Neural progenitor cell (in vitro differentiated cells): ENCODE measurements around the gene ZSCAN32. TPM values are rescaled to one million over a fixed set of nuclear protein-coding genes. Genes with fewer than 3 reads are reported as not detected.

ENCODE experiments used
- DNase-seq: peaks from one replicate; pipeline ENCODE4 v3.0.0-alpha.2; 2016; ENCODE audit warnings: low spot score
- H2AFZ ChIP-seq: fragments of 200-600 bp; sonication (generic); replicated peaks from 2 replicates; pipeline ENCODE4 v1.6.1; 2016; ENCODE audit warnings: antibody characterized with exemption
- H3F3A ChIP-seq: fragments of 200-600 bp; sonication (generic); 2 replicates; pipeline ENCODE4 v1.6.1; 2016; ENCODE audit warnings: antibody characterized with exemption, low read depth
- H3K27ac ChIP-seq: fragments of 200-600 bp; sonication (generic); 2 replicates; pipeline ENCODE4 v1.5.1; 2016; ENCODE audit warnings: mild to moderate bottlenecking
- H3K27me3 ChIP-seq: fragments of 200-600 bp; sonication (generic); 2 replicates; pipeline ENCODE4 v1.6.1; 2016; ENCODE audit warnings: mild to moderate bottlenecking, moderate library complexity
- H3K36me3 ChIP-seq: fragments of 200-600 bp; sonication (generic); 2 replicates; pipeline ENCODE4 v1.5.1; 2016
- H3K4me1 ChIP-seq: fragments of 200-600 bp; sonication (generic); 2 replicates; pipeline ENCODE4 v1.6.1; 2016; ENCODE audit warnings: mixed run types
- H3K4me2 ChIP-seq: fragments of 200-600 bp; sonication (generic); 2 replicates; pipeline ENCODE4 v1.6.1; 2016
- H3K4me3 ChIP-seq: fragments of 200-600 bp; sonication (generic); 2 replicates; pipeline ENCODE4 v1.5.1; 2016
- H3K79me2 ChIP-seq: fragments of 200-600 bp; sonication (generic); 2 replicates; pipeline ENCODE4 v1.6.1; 2016; ENCODE audit warnings: low read depth
- H3K9ac ChIP-seq: fragments of 200-600 bp; sonication (generic); 2 replicates; pipeline ENCODE4 v1.6.1; 2016
- H3K9me3 ChIP-seq: fragments of 200-600 bp; sonication (generic); 2 replicates; pipeline ENCODE4 v1.5.1; 2016; ENCODE audit warnings: low read depth
- H4K20me1 ChIP-seq: fragments of 200-600 bp; sonication (generic); 2 replicates; pipeline ENCODE4 v1.6.1; 2016; ENCODE audit warnings: low read depth
- H3K27ac Mint-ChIP-seq: 3 replicates; pipeline ENCODE4 v1.8.0; 2021; ENCODE audit warnings: mixed read lengths
- H3K27me3 Mint-ChIP-seq: 2 replicates; pipeline ENCODE4 v1.8.0; 2022; ENCODE audit warnings: low read depth, mild to moderate bottlenecking, inconsistent platforms, moderate library complexity, mixed read lengths; ENCODE audit not compliant: insufficient read depth
- H3K36me3 Mint-ChIP-seq: 3 replicates; pipeline ENCODE4 v1.8.0; 2021; ENCODE audit warnings: mixed read lengths
- H3K4me1 Mint-ChIP-seq: 3 replicates; pipeline ENCODE4 v1.8.0; 2021; ENCODE audit warnings: mixed read lengths
- H3K4me3 Mint-ChIP-seq: 3 replicates; pipeline ENCODE4 v1.8.0; 2021; ENCODE audit warnings: mild to moderate bottlenecking, moderate library complexity, mixed read lengths
- H3K9me3 Mint-ChIP-seq: 3 replicates; pipeline ENCODE4 v1.8.0; 2020; ENCODE audit warnings: mixed read lengths
- CTCF ChIP-seq: fragments of 200-600 bp; sonication (generic); IDR thresholded peaks from 2 replicates; pipeline ENCODE4 v1.5.1; 2017; ENCODE audit warnings: antibody characterized with exemption, mild to moderate bottlenecking
- EZH2 ChIP-seq: fragments of 200-600 bp; sonication (generic); IDR thresholded peaks from 2 replicates; pipeline ENCODE4 v1.6.1; 2017; ENCODE audit warnings: antibody characterized with exemption, mild to moderate bottlenecking, moderate library complexity
- EZH2phosphoT487 ChIP-seq: fragments of 200-600 bp; sonication (generic); IDR thresholded peaks from 2 replicates; pipeline ENCODE4 v1.6.1; 2017; ENCODE audit warnings: antibody characterized with exemption
- total RNA-seq: library from RNA; depleted of rRNA; stranded (reverse); fragments of >200 nt; gene quantifications from 2 replicates; pipeline ENCODE4 v1.2.3, GENCODE V29; 2015; ENCODE audit warnings: low replicate concordance

The ZSCAN32 gene
- total RNA-seq, 1 donor from 2014 or later: 15.8 TPM

- Histone ChIP-seq H3K27me3 (no peaks in the 10 kb centered on the region), H3K36me3 (peaks cover 4% of the 10 kb centered on the region), H4K20me1 (no peaks in the 10 kb centered on the region), H3K4me3 (no peak overlapping the region), H3K79me2 (peaks cover 16% of the 10 kb centered on the region), H3K4me1 (no peaks in the 10 kb centered on the region), H3K27ac (no peak overlapping the region), H3K9me3 (peaks cover 6% of the 10 kb centered on the region), H3K9ac (no peak overlapping the region), H3K4me2 (no peak overlapping the region), H3F3A (no peaks in the 10 kb centered on the region), H2AFZ (no peak overlapping the region)
- peaks cover 22% of the 10 kb centered on the region for H3K36me3 Mint-ChIP-seq
- TF ChIP-seq EZH2 (no peak), EZH2phosphoT487 (no peak), CTCF (no peak)
- DNase-seq: no peak
- H3K4me3 Mint-ChIP-seq: no peak overlapping the region
- H3K27ac Mint-ChIP-seq: no peak overlapping the region
- H3K27me3 Mint-ChIP-seq: peaks cover 4% of the 10 kb centered on the region
- H3K9me3 Mint-ChIP-seq: peaks cover 23% of the 10 kb centered on the region
- H3K4me1 Mint-ChIP-seq: peaks cover 9% of the 10 kb centered on the region
These were observed 38.8 kb upstream of the ZSCAN32 start for GRCh38 chr16:3439637-3440036.

- H3K4me1 Mint-ChIP-seq: no peaks in the 10 kb centered on the region
These were observed 33.6 kb upstream of the ZSCAN32 start for GRCh38 chr16:3434373-3434772.

GRCh38 chr16:3431779-3432219 lies 31.0 kb upstream of the ZSCAN32 start:
- Histone ChIP-seq H3K27ac (no peak overlapping the region), H3K36me3 (no peaks in the 10 kb centered on the region), H3K9ac (no peak overlapping the region), H3K27me3 (no peaks in the 10 kb centered on the region), H3K4me2 (no peak overlapping the region), H4K20me1 (no peaks in the 10 kb centered on the region), H3K4me3 (no peak overlapping the region), H3F3A (no peaks in the 10 kb centered on the region), H2AFZ (no peak overlapping the region), H3K9me3 (no peaks in the 10 kb centered on the region), H3K4me1 (no peaks in the 10 kb centered on the region), H3K79me2 (no peaks in the 10 kb centered on the region)
- DNase-seq: no peak
- no peak for TF ChIP-seq EZH2phosphoT487
- no peak for TF ChIP-seq CTCF
- no peak for TF ChIP-seq EZH2
- no peaks in the 10 kb centered on the region for H3K4me1 Mint-ChIP-seq
- no peak overlapping the region for H3K27ac Mint-ChIP-seq
- H3K27me3 Mint-ChIP-seq: peaks cover 5% of the 10 kb centered on the region
- H3K36me3 Mint-ChIP-seq: no peaks in the 10 kb centered on the region
- no peak overlapping the region for H3K4me3 Mint-ChIP-seq
- H3K9me3 Mint-ChIP-seq: no peaks in the 10 kb centered on the region

More at GRCh38 chr16:3434373-3434772, 33.6 kb upstream of the ZSCAN32 start:
- TF ChIP-seq EZH2 (no peak), EZH2phosphoT487 (no peak), CTCF (no peak)
- no peak for DNase-seq
- H2AFZ ChIP-seq: no peak overlapping the region
- H3K79me2 ChIP-seq: no peaks in the 10 kb centered on the region
- Mint-ChIP-seq H3K4me3 (no peak overlapping the region), H3K9me3 (peaks cover 2% of the 10 kb centered on the region), H3K36me3 (peaks cover under 1% of the 10 kb centered on the region), H3K27ac (no peak overlapping the region), H3K27me3 (peaks cover 2% of the 10 kb centered on the region)
- H3K4me1 ChIP-seq: no peaks in the 10 kb centered on the region
- no peak overlapping the region for H3K9ac ChIP-seq
- no peaks in the 10 kb centered on the region for H3F3A ChIP-seq
- no peak overlapping the region for H3K4me3 ChIP-seq
- no peaks in the 10 kb centered on the region for H4K20me1 ChIP-seq
- H3K9me3 ChIP-seq: no peaks in the 10 kb centered on the region
- no peaks in the 10 kb centered on the region for H3K27me3 ChIP-seq
- H3K36me3 ChIP-seq: no peaks in the 10 kb centered on the region
- no peak overlapping the region for H3K4me2 ChIP-seq
- H3K27ac ChIP-seq: no peak overlapping the region
